PC-3 (cell line): ENCODE measurements around the gene SDK2. TPM values are rescaled to one million over a fixed set of nuclear protein-coding genes. Genes with fewer than 3 reads are reported as not detected.

ENCODE experiments used
- ATAC-seq: fragments of 200-7000 bp; cut with Tn5 transposase; 2 replicates; pipeline ENCODE4 v1.9.1; 2020; ENCODE audit warnings: mild to moderate bottlenecking, moderate library complexity
- BruUV-seq: library from RNA; stranded (reverse); fragments of 400-500 nt; replicated peaks from 2 replicates; lab custom pipeline; 2021; lab: Mats Ljungman, UMichigan
- CTCF ChIA-PET: fragments of 300-600 bp; sonication (Branson Sonifier 250); formaldehyde crosslinking; loops from one replicate; lab custom pipeline; 2022; ENCODE audit warnings: antibody characterized with exemption; lab: Charles Lee
- POLR2A ChIA-PET: fragments of 300-600 bp; sonication (Branson Sonifier 250); formaldehyde crosslinking; loops from one replicate; lab custom pipeline; 2022; ENCODE audit warnings: antibody characterized with exemption; ENCODE audit not compliant: unreplicated experiment; lab: Charles Lee
- DNase-seq: peaks from one replicate; pipeline ENCODE4 v3.0.0-alpha.2; 2015
- H2AFZ ChIP-seq: fragments of 300-600 bp; sonication (generic); 2 replicates; pipeline ENCODE4 v1.6.0; 2016; ENCODE audit warnings: antibody characterized with exemption, low read length
- H3F3A ChIP-seq: fragments of 300-600 bp; sonication (generic); one replicate; pipeline ENCODE4 v1.6.0; 2017; ENCODE audit warnings: antibody characterized with exemption, low read length, control low read depth, mild to moderate bottlenecking; ENCODE audit not compliant: unreplicated experiment
- H3K27ac ChIP-seq: fragments of 300-600 bp; sonication (generic); 2 replicates; pipeline ENCODE4 v1.5.1; 2016; ENCODE audit warnings: mild to moderate bottlenecking, low read length
- H3K27me3 ChIP-seq: fragments of 300-600 bp; sonication (generic); 2 replicates; pipeline ENCODE4 v1.6.1; 2016; ENCODE audit warnings: low read length, mixed read lengths
- H3K36me3 ChIP-seq: fragments of 300-600 bp; sonication (generic); 2 replicates; pipeline ENCODE4 v1.6.1; 2016; ENCODE audit warnings: low read depth, mixed run types, low read length, mixed read lengths
- H3K4me1 ChIP-seq: fragments of 300-600 bp; sonication (generic); 2 replicates; pipeline ENCODE4 v1.5.1; 2016; ENCODE audit warnings: low read length; ENCODE audit not compliant: insufficient read depth
- H3K4me2 ChIP-seq: fragments of 300-600 bp; sonication (generic); 2 replicates; pipeline ENCODE4 v1.6.0; 2016; ENCODE audit warnings: low read length
- H3K4me3 ChIP-seq: fragments of 300-600 bp; sonication (generic); 2 replicates; pipeline ENCODE4 v1.5.1; 2016; ENCODE audit warnings: mild to moderate bottlenecking, low read length, mixed read lengths
- H3K79me2 ChIP-seq: fragments of 300-600 bp; sonication (generic); 2 replicates; pipeline ENCODE4 v1.6.1; 2017; ENCODE audit warnings: low read length, mixed read lengths
- H3K9ac ChIP-seq: fragments of 300-600 bp; sonication (generic); 2 replicates; pipeline ENCODE4 v1.6.0; 2016; ENCODE audit warnings: mild to moderate bottlenecking, low read length
- H3K9me2 ChIP-seq: fragments of 300-600 bp; sonication (generic); replicated peaks from 2 replicates; pipeline ENCODE4 v1.6.1; 2016; ENCODE audit warnings: mixed run types, low read length, mixed read lengths
- H3K9me3 ChIP-seq: fragments of 300-600 bp; sonication (generic); 2 replicates; pipeline ENCODE4 v1.6.1; 2016; ENCODE audit warnings: low read length, mixed read lengths
- H4K20me1 ChIP-seq: fragments of 300-600 bp; sonication (generic); 2 replicates; pipeline ENCODE4 v1.6.1; 2016; ENCODE audit warnings: low read length, mixed read lengths
- CTCF ChIP-seq: fragments of 300-600 bp; sonication (generic); conservative IDR thresholded peaks from 2 replicates; pipeline ENCODE4 v1.5.1; 2017; ENCODE audit warnings: antibody characterized with exemption, low read depth, mild to moderate bottlenecking, low read length
- EZH2 ChIP-seq: fragments of 300-600 bp; sonication (generic); IDR thresholded peaks from one replicate; pipeline ENCODE4 v1.6.1; 2017; ENCODE audit warnings: antibody characterized with exemption, mild to moderate bottlenecking, low read length; ENCODE audit not compliant: unreplicated experiment
- EZH2phosphoT487 ChIP-seq: fragments of 300-600 bp; sonication (generic); IDR thresholded peaks from 2 replicates; pipeline ENCODE4 v1.6.1; 2018; ENCODE audit warnings: mild to moderate bottlenecking, antibody characterized with exemption, low read length, borderline replicate concordance
- intact Hi-C: fragments of 100-400 bp; cut with micrococcal nuclease; formaldehyde crosslinking; loops from 2 replicates; pipeline ENCODE4 v1.9.0; 2023
- total RNA-seq: library from RNA; depleted of rRNA; stranded (reverse); fragments of >200 nt; gene quantifications from 2 replicates; pipeline ENCODE4 v1.2.3, GENCODE V29; 2014

Gene SDK2
- total RNA-seq, 1 experiment from 2014 or later: 0.07 TPM

GRCh38 chr17:73658821-73659515 is 14.7 kb upstream of the SDK2 start:
- DNase-seq (no peak), ATAC-seq (no peak)
- Histone ChIP-seq H3K27ac (no peak overlapping the region), H3K4me3 (no peak overlapping the region), H3K4me2 (no peak overlapping the region), H3K9me3 (0 out of 2 replicates have a peak, but pooled peaks cover 1% of the 10 kb centered on the region), H2AFZ (no peak overlapping the region), H3K79me2 (no peaks in the 10 kb centered on the region), H3K9me2 (no peaks in the 10 kb centered on the region), H4K20me1 (no peaks in the 10 kb centered on the region), H3K9ac (no peak overlapping the region), H3F3A (no peaks in the 10 kb centered on the region), H3K4me1 (no peaks in the 10 kb centered on the region), H3K36me3 (no peaks in the 10 kb centered on the region), H3K27me3 (peaks cover 67% of the 10 kb centered on the region)
- TF ChIP-seq CTCF: no peak
- TF ChIP-seq EZH2: no peak
- no peak for TF ChIP-seq EZH2phosphoT487
- POLR2A ChIA-PET: no interaction called here
- no TSS peak for BruUV-seq
- CTCF ChIA-PET: no interaction called here
- intact Hi-C loops: no loop called here

- Histone ChIP-seq H3K9me3 (0 out of 2 replicates have a peak, but pooled peaks cover 6% of the 10 kb centered on the region), H3K4me1 (no peaks in the 10 kb centered on the region), H3F3A (no peaks in the 10 kb centered on the region), H4K20me1 (no peaks in the 10 kb centered on the region), H3K4me3 (no peak overlapping the region), H3K9me2 (no peaks in the 10 kb centered on the region), H2AFZ (no peak overlapping the region), H3K79me2 (no peaks in the 10 kb centered on the region), H3K36me3 (no peaks in the 10 kb centered on the region), H3K4me2 (no peak overlapping the region), H3K27me3 (peaks cover 68% of the 10 kb centered on the region), H3K9ac (no peak overlapping the region), H3K27ac (no peak overlapping the region)
- TF ChIP-seq EZH2phosphoT487: no peak
- TF ChIP-seq CTCF: peak; percentile 79
- peak; percentile 62 for ATAC-seq
- intact Hi-C loops: loop anchor here (2.0 kb wide), 1 partner anchor 519 kb away; no protein-coding TSS in a partner anchor
- no TSS peak for BruUV-seq
- peak; percentile 67 for DNase-seq
- POLR2A ChIA-PET: no interaction called here
- CTCF ChIA-PET: no interaction called here
Measured at GRCh38 chr17:73657473-73658116, 13.3 kb upstream of the SDK2 start.

DNA sequence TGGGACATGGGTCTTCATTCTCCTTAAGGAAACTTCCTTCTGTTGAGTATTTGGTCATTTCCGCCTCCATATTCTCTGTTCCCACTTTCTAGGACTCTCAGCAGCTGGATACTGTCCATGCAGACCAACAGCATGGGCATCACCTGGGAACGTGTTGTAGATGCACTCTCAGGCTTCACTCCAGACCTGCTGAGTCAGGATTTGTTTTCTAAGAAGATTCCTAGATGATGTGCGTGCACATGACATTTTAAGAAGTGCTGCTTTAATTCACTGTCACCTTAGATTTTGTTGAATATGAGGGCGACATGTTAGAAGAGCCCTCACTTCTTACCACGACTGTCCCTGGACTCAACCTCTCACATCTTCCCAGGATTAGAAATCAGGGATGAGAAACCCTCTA is 10.0 kb upstream of the SDK2 start:
- CTCF ChIA-PET: no interaction called here
- TF ChIP-seq CTCF (no peak), EZH2phosphoT487 (no peak), EZH2 (no peak)

More for the DNA sequence above, 10.0 kb upstream of the SDK2 start:
- no peak overlapping the region for H3K27ac ChIP-seq
- H4K20me1 ChIP-seq: no peaks in the 10 kb centered on the region
- peaks cover 59% of the 10 kb centered on the region for H3K27me3 ChIP-seq
- 0 out of 2 replicates have a peak, but pooled peaks cover 6% of the 10 kb centered on the region for H3K9me3 ChIP-seq
- no peak overlapping the region for H3K4me2 ChIP-seq
- H3K9ac ChIP-seq: no peak overlapping the region
- no peaks in the 10 kb centered on the region for H3K36me3 ChIP-seq
- intact Hi-C loops: no loop called here
- no peaks in the 10 kb centered on the region for H3K79me2 ChIP-seq
- H3F3A ChIP-seq: no peaks in the 10 kb centered on the region
- H3K9me2 ChIP-seq: no peaks in the 10 kb centered on the region
- H3K4me1 ChIP-seq: no peaks in the 10 kb centered on the region
- DNase-seq (no peak), ATAC-seq (no peak)
- POLR2A ChIA-PET: no interaction called here
- no TSS peak for BruUV-seq
- H3K4me3 ChIP-seq: no peak overlapping the region
- H2AFZ ChIP-seq: no peak overlapping the region
